GM12872 (cell line): ENCODE measurements around the gene ROBO4.

Experiments
- TF ChIP-seq, protein P1 (sequence below): IDR thresholded peaks from 3 replicates; pipeline ENCODE4 v1.5.1; 2011; ENCODE audit warnings: low read depth, mild to moderate bottlenecking, low read length, moderate library complexity; ENCODE audit not compliant: insufficient read depth

ROBO4 gene

DNA sequence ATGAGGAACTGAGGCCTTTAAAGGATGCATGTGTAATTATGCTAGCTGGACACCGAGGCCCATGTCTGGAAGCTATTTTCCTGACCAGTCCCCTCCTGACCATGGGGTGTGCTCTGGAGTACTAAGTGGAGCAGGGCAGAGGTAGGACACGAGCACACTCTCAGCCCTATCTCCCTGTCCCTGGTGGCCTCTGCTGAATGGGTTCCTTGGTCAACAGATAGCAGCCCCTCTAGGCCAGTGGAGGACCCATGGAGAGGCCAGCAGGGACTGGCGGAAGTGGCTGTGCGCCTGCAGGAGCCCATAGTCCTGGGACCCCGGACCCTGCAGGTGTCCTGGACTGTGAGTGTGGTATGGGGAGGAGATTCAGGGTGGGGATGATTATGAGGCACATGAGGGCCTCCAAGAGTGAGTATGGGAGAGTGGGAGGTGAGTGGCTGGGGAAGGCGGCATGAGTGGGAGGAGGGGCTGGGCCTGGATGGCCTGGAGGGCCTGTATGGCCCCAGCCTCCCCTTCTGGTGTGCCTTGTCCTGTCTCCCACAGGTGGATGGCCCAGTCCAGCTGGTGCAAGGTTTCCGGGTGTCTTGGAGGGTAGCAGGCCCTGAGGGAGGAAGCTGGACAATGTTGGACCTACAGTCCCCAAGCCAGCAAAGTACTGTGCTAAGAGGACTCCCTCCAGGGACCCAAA, 23.0 kb downstream of the ROBO4 start:
- TF ChIP-seq, protein P1, sequence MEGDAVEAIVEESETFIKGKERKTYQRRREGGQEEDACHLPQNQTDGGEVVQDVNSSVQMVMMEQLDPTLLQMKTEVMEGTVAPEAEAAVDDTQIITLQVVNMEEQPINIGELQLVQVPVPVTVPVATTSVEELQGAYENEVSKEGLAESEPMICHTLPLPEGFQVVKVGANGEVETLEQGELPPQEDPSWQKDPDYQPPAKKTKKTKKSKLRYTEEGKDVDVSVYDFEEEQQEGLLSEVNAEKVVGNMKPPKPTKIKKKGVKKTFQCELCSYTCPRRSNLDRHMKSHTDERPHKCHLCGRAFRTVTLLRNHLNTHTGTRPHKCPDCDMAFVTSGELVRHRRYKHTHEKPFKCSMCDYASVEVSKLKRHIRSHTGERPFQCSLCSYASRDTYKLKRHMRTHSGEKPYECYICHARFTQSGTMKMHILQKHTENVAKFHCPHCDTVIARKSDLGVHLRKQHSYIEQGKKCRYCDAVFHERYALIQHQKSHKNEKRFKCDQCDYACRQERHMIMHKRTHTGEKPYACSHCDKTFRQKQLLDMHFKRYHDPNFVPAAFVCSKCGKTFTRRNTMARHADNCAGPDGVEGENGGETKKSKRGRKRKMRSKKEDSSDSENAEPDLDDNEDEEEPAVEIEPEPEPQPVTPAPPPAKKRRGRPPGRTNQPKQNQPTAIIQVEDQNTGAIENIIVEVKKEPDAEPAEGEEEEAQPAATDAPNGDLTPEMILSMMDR = no peak

DNA sequence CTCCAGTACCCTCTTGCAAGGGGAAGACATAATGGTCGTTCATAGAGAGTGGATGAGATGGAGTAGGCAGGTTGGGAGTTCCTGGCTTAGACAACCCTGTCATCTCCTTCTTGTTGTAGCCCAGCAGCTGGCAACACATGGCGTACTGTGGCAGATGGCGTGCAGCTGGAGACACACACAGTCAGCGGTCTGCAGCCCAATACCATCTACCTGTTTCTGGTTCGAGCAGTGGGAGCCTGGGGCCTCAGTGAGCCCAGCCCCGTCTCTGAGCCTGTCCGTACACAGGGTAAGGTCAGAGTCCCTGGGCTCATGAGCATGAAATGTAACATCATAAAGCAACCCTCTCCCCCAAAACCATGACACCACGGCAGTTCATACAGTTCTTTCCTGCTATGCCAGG, 23.7 kb downstream of the ROBO4 start:
- TF ChIP-seq, protein P1 = no peak

DNA sequence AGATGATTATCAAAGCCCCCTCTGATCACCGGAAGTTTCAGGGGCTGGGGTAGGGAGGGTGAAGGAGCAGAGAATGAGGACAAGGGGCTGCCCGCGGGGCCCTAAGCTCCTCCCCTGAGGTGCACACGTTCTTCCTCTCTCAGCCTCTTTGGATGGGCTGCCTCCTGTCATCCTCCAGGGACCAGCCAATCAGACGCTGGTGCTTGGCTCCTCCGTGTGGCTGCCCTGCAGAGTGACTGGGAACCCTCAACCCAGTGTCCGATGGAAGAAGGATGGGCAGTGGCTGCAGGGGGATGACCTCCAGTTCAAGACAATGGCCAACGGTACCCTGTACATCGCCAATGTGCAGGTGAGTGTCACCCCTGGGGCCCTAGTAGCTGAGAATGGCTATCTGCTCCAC, 24.9 kb downstream of the ROBO4 start:
- TF ChIP-seq, protein P1 = no peak

DNA sequence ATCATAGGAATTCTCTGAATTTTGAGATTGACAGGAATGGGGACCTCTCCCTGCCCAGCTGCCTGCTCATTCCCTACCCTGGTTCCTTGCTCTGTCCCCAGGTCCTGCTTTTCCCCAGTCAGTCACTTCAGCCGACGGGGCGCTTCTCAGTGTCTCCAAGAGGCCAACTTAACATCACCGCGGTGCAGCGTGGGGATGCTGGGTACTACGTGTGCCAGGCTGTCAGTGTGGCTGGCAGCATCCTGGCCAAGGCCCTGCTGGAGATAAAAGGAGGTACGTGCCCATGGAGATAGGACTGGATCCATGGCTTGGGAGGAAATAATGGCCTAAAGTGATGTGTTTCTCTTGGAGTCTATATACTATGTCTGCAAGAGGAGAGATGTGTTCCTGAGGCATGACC, 25.4 kb downstream of the ROBO4 start:
- TF ChIP-seq, protein P1 = no peak

DNA sequence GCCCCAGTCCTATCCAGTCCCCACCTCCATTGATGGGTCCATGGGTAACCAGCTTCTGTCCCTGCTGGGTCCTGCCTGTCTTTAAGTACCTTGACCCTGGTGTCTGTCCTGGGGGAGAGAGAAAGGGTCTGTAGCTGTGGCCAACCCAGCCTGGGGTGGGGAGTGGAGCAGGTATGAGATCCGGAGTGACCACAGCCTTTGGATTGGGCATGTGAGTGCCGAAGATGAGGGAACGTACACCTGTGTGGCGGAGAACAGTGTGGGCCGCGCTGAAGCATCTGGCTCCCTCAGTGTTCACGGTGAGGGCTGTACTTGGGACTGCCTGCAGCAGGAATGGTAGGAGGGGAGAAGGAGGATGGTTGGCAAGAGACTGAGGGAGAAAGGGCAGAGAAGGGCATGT, 27.2 kb downstream of the ROBO4 start:
- TF ChIP-seq, protein P1 = no peak

DNA sequence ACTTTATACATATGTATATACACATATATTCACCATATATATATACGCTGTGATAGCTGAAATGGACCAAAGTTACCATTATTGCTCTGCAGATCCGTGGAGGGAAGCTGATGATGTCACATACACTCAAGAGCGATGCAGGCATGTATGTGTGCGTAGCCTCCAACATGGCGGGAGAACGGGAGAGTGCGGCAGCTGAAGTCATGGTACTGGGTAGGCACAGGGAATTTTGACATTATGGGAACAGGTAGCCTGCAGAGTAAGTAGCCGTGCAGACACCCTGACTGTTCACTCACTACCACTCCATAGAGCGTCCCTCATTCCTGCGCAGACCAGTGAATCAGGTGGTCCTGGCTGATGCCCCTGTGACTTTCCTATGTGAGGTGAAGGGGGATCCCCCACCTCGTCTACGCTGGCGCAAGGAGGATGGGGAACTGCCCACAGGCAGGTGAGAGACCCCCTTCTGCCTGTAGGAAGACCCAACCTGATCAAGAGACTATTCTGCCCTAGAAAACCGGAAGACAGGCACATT, 27.7 kb downstream of the ROBO4 start:
- TF ChIP-seq, protein P1 = no peak

DNA sequence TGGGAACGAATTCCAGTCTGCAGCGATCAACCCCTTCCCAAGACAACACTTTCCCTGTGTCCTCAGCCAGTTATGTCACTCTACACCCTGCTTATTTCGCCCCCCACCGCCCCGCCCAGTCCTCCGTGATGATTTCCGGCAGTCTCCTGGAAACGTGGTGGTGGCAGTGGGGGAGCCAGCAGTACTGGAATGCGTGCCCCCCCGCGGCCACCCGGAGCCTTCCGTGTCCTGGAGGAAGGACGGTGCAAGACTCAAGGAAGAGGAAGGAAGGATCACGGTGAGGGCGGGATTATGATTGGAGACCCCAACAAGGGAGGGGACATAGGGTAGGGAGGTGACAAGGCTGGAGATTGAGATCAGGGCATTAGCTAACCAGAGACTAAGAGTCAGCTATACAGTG, 28.3 kb downstream of the ROBO4 start:
- TF ChIP-seq, protein P1 = no peak
